Breast epithelium (tissue), 4 donors: Measurements from ENCODE around the gene SLC5A10. TPM values are rescaled to one million over a fixed set of nuclear protein-coding genes. Genes with fewer than 3 reads are reported as not detected.

Experiments used
- DNase-seq, 2 donors: peaks; one replicate each; pipeline ENCODE4 v3.0.0-alpha.2; 2019; ENCODE audit warnings: low spot score in 2 of 2
- H3K27ac ChIP-seq, 2 donors: fragments of 200-600 bp; sonication (generic) in 1 of 2; one replicate each; pipeline ENCODE4 v1.5.1; 2016 to 2019; ENCODE audit warnings: mild to moderate bottlenecking in 1 of 2
- H3K27me3 ChIP-seq, 2 donors: fragments of 200-600 bp; sonication (generic) in 1 of 2; one replicate each; pipeline versions ENCODE4 v1.5.1 to v1.6.0; 2017 to 2019; ENCODE audit warnings: control low read depth in 1 of 2, mild to moderate bottlenecking in 1 of 2
- H3K36me3 ChIP-seq: fragments of 200-600 bp; one replicate; pipeline ENCODE4 v1.5.1; 2019
- H3K4me1 ChIP-seq, 2 donors: fragments of 200-600 bp; sonication (generic); one replicate each; pipeline ENCODE4 v1.5.1; 2016 to 2019; ENCODE audit warnings: control low read depth in 1 of 2
- H3K4me3 ChIP-seq, 3 donors: fragments of 200-600 bp; sonication (generic); 1 replicate in 2 of 3; 2 replicates in 1 of 3; pipeline ENCODE4 v1.5.1; 2016 to 2019; ENCODE audit warnings: mild to moderate bottlenecking in 3 of 3, moderate library complexity in 2 of 3
- H3K9me3 ChIP-seq, 2 donors: fragments of 200-600 bp; sonication (generic) in 1 of 2; one replicate each; pipeline ENCODE4 v1.5.1; 2016 to 2019; ENCODE audit warnings: control low read depth in 1 of 2
- CTCF ChIP-seq, 3 donors: fragments of 450-650 bp; IDR thresholded peaks; one replicate each; pipeline ENCODE4 v1.5.1; 2016 to 2017; ENCODE audit warnings: antibody characterized with exemption in 3 of 3, mild to moderate bottlenecking in 3 of 3, moderate library complexity in 3 of 3
- POLR2A ChIP-seq: fragments of 450-650 bp; IDR thresholded peaks from one replicate; pipeline ENCODE4 v1.6.1; 2016; ENCODE audit warnings: antibody characterized with exemption, mild to moderate bottlenecking, moderate library complexity
- POLR2AphosphoS5 ChIP-seq, 3 donors: sonication (generic); formaldehyde crosslinking; IDR thresholded peaks; one replicate each; pipeline ENCODE4 v1.6.1; 2017; ENCODE audit warnings: antibody characterized with exemption in 3 of 3
- intact Hi-C: fragments of 100-400 bp; cut with DNase I; formaldehyde crosslinking; loops from one replicate; pipeline ENCODE4 v1.15.1; 2023; ENCODE audit warnings: low total_unique reads
- total RNA-seq, 3 donors: library from RNA; depleted of rRNA; stranded (reverse); fragments of >200 nt; gene quantifications; one replicate each; pipeline ENCODE4 v1.1.0, GENCODE V29; 2016

The SLC5A10 gene
- total RNA-seq, 3 donors from 2014 or later, result 0.29 TPM; not detected in 2

- H3K4me3 ChIP-seq, result no peak overlapping the region
- H3K27ac ChIP-seq, result no peak overlapping the region
- no peaks in the 10 kb centered on the region for H3K27me3 ChIP-seq
- TF ChIP-seq POLR2AphosphoS5 (IDR thresholded peaks at IDR 0.05), result no peak
- no peak for TF ChIP-seq POLR2A
- TF ChIP-seq CTCF (IDR thresholded peaks at IDR 0.05), result no peak
- intact Hi-C loops, result no loop called here
- no peak for DNase-seq
- H3K9me3 ChIP-seq, result no peaks in the 10 kb centered on the region
- H3K36me3 ChIP-seq, result no peaks in the 10 kb centered on the region
- H3K4me1 ChIP-seq, result no peaks in the 10 kb centered on the region
Observed at GRCh38 chr17:19021622-19022083, 69.7 kb downstream of the SLC5A10 start.

GRCh38 chr17:19022128-19022527 lies 70.2 kb downstream of the SLC5A10 start:
- H3K4me3 ChIP-seq, result no peak overlapping the region
- H3K27me3 ChIP-seq, result no peaks in the 10 kb centered on the region
- H3K36me3 ChIP-seq, result no peaks in the 10 kb centered on the region
- TF ChIP-seq POLR2AphosphoS5 (IDR thresholded peaks at IDR 0.05) (no peak), CTCF (IDR thresholded peaks at IDR 0.05) (no peak), POLR2A (no peak)
- no peak overlapping the region for H3K27ac ChIP-seq
- DNase-seq, result no peak
- no peaks in the 10 kb centered on the region for H3K9me3 ChIP-seq
- H3K4me1 ChIP-seq, result no peaks in the 10 kb centered on the region
- intact Hi-C loops, result no loop called here

GRCh38 chr17:19022747-19023146 lies 70.8 kb downstream of the SLC5A10 start:
- no peak overlapping the region for H3K27ac ChIP-seq
- no peaks in the 10 kb centered on the region for H3K27me3 ChIP-seq
- H3K4me1 ChIP-seq, result no peaks in the 10 kb centered on the region
- no peaks in the 10 kb centered on the region for H3K36me3 ChIP-seq
- no peaks in the 10 kb centered on the region for H3K9me3 ChIP-seq
- no peak for DNase-seq
- no peak overlapping the region for H3K4me3 ChIP-seq
- TF ChIP-seq POLR2AphosphoS5 (IDR thresholded peaks at IDR 0.05) (no peak), POLR2A (no peak), CTCF (IDR thresholded peaks at IDR 0.05) (no peak)
- intact Hi-C loops, result no loop called here

GRCh38 chr17:19023209-19023999 lies 71.4 kb downstream of the SLC5A10 start:
- Histone ChIP-seq H3K4me1 (no peaks in the 10 kb centered on the region), H3K9me3 (no peaks in the 10 kb centered on the region), H3K4me3 (no peak overlapping the region), H3K36me3 (no peaks in the 10 kb centered on the region), H3K27ac (no peak overlapping the region), H3K27me3 (no peaks in the 10 kb centered on the region)
- TF ChIP-seq POLR2A (no peak), CTCF (IDR thresholded peaks at IDR 0.05) (no peak), POLR2AphosphoS5 (IDR thresholded peaks at IDR 0.05) (no peak)
- DNase-seq, result no peak
- intact Hi-C loops, result no loop called here
